GM10266 (cell line): ENCODE measurements around the gene CD180.

ENCODE experiments used
- DNase-seq: peaks from one replicate; pipeline ENCODE4 v3.0.0; 2012; ENCODE audit errors: extremely low spot score
- CTCF ChIP-seq: IDR thresholded peaks from 2 replicates; pipeline ENCODE4 v1.5.1; 2012; ENCODE audit warnings: mild to moderate bottlenecking, low read depth; ENCODE audit not compliant: control insufficient read depth, insufficient read depth; ENCODE audit errors: missing control alignments

Gene CD180

GRCh38 chr5:67166460-67167285, 29.9 kb downstream of the CD180 start:
- TF ChIP-seq CTCF: no peak
- DNase-seq: no peak

- peak; percentile 88 for TF ChIP-seq CTCF
Measured at GRCh38 chr5:67165526-67166459, 30.8 kb downstream of the CD180 start.

GRCh38 chr5:67164856-67165525, 31.6 kb downstream of the CD180 start:
- DNase-seq: no peak
- no peak for TF ChIP-seq CTCF

More at GRCh38 chr5:67165526-67166459, 30.8 kb downstream of the CD180 start:
- peak; percentile 82 for DNase-seq

GRCh38 chr5:67163863-67164595, 32.6 kb downstream of the CD180 start:
- DNase-seq: no peak
- TF ChIP-seq CTCF: no peak

- DNase-seq: no peak
- no peak for TF ChIP-seq CTCF
Measured at GRCh38 chr5:67163231-67163756, 33.3 kb downstream of the CD180 start.

GRCh38 chr5:67161767-67162166, 34.8 kb downstream of the CD180 start:
- no peak for TF ChIP-seq CTCF
- DNase-seq: no peak
